ENCODE data around the gene NUPR1.

NUPR1 gene

GRCh38 chr16:28497861-28498599 is 40.7 kb downstream of the NUPR1 start:
- no peak overlapping the region for H3K4me3 ChIP-seq (ENCODE audit: control insufficient read depth, low read depth, low read length)
- TF ChIP-seq, protein P1, sequence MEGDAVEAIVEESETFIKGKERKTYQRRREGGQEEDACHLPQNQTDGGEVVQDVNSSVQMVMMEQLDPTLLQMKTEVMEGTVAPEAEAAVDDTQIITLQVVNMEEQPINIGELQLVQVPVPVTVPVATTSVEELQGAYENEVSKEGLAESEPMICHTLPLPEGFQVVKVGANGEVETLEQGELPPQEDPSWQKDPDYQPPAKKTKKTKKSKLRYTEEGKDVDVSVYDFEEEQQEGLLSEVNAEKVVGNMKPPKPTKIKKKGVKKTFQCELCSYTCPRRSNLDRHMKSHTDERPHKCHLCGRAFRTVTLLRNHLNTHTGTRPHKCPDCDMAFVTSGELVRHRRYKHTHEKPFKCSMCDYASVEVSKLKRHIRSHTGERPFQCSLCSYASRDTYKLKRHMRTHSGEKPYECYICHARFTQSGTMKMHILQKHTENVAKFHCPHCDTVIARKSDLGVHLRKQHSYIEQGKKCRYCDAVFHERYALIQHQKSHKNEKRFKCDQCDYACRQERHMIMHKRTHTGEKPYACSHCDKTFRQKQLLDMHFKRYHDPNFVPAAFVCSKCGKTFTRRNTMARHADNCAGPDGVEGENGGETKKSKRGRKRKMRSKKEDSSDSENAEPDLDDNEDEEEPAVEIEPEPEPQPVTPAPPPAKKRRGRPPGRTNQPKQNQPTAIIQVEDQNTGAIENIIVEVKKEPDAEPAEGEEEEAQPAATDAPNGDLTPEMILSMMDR (conservative IDR thresholded peaks at IDR 0.05; ENCODE audit: control insufficient read depth, insufficient read depth, low read depth, low read length): no peak

DNA sequence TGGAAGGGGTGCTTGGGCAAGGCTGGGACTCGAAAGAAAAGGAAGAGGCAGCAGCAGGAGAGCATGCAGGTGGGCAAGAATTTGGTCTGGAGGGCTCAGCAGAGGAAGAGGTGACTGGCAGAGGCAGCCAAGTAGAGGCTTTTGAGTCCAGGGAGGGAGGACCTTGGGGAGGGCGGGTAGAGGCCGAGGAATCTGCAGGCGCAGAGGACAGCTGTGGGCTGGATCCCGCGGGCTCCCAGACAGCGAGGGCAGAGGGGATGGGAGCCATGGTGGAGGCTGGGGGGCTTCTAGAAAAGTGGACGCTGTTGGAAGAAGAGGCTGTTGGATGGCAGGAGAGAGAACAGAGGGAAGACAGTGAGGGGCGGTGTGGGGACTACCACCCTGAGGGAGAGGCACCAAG is 41.4 kb downstream of the NUPR1 start:
- TF ChIP-seq, protein P1 (conservative IDR thresholded peaks at IDR 0.05; ENCODE audit: control insufficient read depth, insufficient read depth, low read depth, low read length): no peak
- DNase-seq (ENCODE audit: low read depth): no peak

More at GRCh38 chr16:28497861-28498599, 40.7 kb downstream of the NUPR1 start:
- no peak for DNase-seq (ENCODE audit: low read depth)

DNA sequence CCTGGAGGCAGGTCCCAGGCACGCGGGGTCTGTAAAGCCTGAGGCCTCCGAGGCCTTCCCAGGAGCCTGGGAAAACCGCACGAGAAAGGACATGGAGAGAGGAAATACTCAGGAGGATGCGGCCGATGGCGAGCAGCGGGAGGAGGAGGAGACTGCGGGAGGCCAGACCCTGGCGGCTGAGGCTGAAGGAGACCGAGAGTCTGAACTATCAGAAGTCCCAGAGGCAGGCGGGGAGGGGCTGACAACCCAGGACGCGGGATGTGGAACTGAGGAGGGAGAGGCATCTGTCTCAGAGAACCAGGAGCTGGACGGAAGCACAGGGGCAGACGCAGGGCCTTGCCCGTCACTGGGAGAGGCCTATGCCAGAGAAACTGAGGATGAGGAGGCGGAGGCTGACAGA is 41.9 kb downstream of the NUPR1 start:
- TF ChIP-seq, protein P1 (conservative IDR thresholded peaks at IDR 0.05; ENCODE audit: control insufficient read depth, insufficient read depth, low read depth, low read length): no peak
- H3K4me3 ChIP-seq (ENCODE audit: control insufficient read depth, low read depth, low read length): no peak overlapping the region
- no peak for DNase-seq (ENCODE audit: low read depth)

More for the DNA sequence above, 41.4 kb downstream of the NUPR1 start:
- no peak overlapping the region for H3K4me3 ChIP-seq (ENCODE audit: control insufficient read depth, low read depth, low read length)

GRCh38 chr16:28495795-28496749 is 42.7 kb downstream of the NUPR1 start:
- H3K4me3 ChIP-seq (ENCODE audit: control insufficient read depth, low read depth, low read length): no peak overlapping the region
- DNase-seq (ENCODE audit: low read depth): no peak
- TF ChIP-seq, protein P1 (conservative IDR thresholded peaks at IDR 0.05; ENCODE audit: control insufficient read depth, insufficient read depth, low read depth, low read length): no peak

DNA sequence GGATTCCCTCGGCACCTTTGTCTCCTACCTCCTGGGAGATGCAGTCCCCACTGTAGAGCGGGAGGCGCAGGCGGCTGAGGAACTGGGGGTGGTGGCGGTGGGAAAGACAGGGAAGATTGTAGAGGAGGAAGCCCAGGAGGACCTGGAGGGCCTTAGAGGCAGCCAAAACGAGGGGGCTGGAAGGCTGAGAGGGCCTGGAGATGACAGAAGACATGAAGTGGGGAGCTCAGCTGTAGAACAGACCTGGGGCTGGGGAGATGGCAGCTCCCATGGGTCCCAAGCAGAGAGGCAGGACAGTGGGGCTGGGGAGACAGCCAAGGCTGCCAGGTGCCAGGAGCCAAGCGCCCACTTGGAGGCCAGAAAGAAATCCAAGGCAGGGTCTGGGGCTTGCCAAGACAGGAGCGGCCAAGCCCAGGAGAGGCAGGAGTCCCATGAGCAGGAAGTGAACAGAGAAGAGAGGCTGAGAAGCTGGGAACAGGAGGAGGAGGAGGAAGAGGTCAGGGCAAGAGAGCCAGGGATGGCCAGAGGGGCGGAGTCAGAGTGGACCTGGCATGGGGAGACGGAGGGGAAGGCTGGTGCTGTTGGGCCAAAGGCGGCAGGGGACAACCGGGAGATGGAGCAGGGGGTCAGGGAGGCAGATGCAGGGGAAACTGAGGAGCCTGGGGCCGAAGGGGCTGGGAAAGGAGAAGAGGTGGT is 43.5 kb downstream of the NUPR1 start:
- DNase-seq (ENCODE audit: low read depth): no peak
- TF ChIP-seq, protein P1 (conservative IDR thresholded peaks at IDR 0.05; ENCODE audit: control insufficient read depth, insufficient read depth, low read depth, low read length): no peak
- no peak overlapping the region for H3K4me3 ChIP-seq (ENCODE audit: control insufficient read depth, low read depth, low read length)

DNA sequence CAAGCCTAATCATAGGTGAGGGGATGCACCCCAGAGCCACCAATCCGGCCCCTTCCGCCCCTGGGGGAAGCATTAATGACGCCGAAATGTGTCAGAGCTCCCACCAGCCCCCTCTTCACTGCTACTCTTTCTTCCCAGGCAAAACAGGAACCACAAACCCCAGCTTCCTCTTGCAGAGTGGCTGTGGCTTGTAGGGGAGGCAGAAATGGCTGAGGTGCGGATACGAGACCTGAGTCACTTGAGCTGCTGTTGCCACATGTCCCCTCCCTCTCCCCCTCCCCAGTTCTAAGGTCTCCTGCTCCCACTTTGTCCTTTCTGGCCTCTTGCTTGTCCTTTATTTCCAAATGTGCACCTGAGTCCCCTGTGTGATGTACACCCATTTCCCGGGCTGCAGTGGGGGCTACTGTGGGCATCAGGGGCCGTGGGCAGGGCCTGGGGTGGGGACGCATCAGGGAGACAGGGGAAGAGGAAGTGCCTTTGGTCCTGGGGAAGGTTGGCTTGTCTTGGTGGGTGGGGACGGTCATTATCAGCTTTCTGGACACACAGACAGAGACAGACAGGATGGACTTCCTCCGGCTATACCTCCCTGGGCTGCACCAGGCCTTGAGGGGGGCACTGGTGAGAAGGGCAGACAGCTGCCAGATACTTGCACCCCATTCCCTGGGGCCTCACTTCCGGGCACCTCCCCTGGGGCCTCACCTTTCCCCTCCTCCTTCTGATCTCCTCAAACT is 44.5 kb downstream of the NUPR1 start, which contains the start of gene APOBR:
Gene APOBR (plus strand): TSS at position 523 of the 731 bp plus-strand sequence. CDS start 39 bp downstream, at position 562.
- TF ChIP-seq, protein P1 (conservative IDR thresholded peaks at IDR 0.05; ENCODE audit: control insufficient read depth, insufficient read depth, low read depth, low read length): no peak
- no peak for DNase-seq (ENCODE audit: low read depth)
- no peak within 1 kb of the TSS for H3K4me3 ChIP-seq (ENCODE audit: control insufficient read depth, low read depth, low read length)
